Tibial artery (tissue), 4 donors: Measurements from ENCODE around the gene KIF6.

Source experiments
- DNase-seq, 2 donors: peaks; one replicate each; pipeline ENCODE4 v3.0.0-alpha.2; 2019
- H3K27ac ChIP-seq, 2 donors: fragments of 200-600 bp; sonication (generic) in 1 of 2; 1 replicate in 1 of 2; 2 replicates in 1 of 2; pipeline ENCODE4 v1.5.1; 2018 to 2019; ENCODE audit warnings: mild to moderate bottlenecking in 1 of 2
- H3K27me3 ChIP-seq, 2 donors: fragments of 200-600 bp; sonication (generic) in 1 of 2; one replicate each; pipeline versions ENCODE4 v1.5.1 to v1.6.0; 2016 to 2019
- H3K36me3 ChIP-seq, 3 donors: fragments of 200-600 bp; sonication (generic) in 2 of 3; one replicate each; pipeline ENCODE4 v1.5.1; 2016 to 2019; ENCODE audit warnings: mild to moderate bottlenecking in 2 of 3
- H3K4me1 ChIP-seq, 4 donors: fragments of 200-600 bp; sonication (generic) in 2 of 4; 1 replicate in 3 of 4; 2 replicates in 1 of 4; pipeline ENCODE4 v1.5.1; 2016 to 2019
- H3K4me3 ChIP-seq, 2 donors: fragments of 200-600 bp; sonication (generic) in 1 of 2; 1 replicate in 1 of 2; 2 replicates in 1 of 2; pipeline ENCODE4 v1.5.1; 2018 to 2019; ENCODE audit warnings: mild to moderate bottlenecking in 2 of 2
- H3K9me3 ChIP-seq, 3 donors: fragments of 200-600 bp; sonication (generic) in 1 of 3; one replicate each; pipeline ENCODE4 v1.5.1; 2016 to 2019
- CTCF ChIP-seq, 2 experiments: fragments of 200-600 bp in 1 of 2; fragments of 450-650 bp in 1 of 2; IDR thresholded peaks; one replicate each; pipeline ENCODE4 v1.5.1; 2017 to 2019; ENCODE audit warnings: antibody characterized with exemption in 2 of 2, mild to moderate bottlenecking in 1 of 2, moderate library complexity in 1 of 2
- intact Hi-C: fragments of 100-400 bp; cut with DNase I; formaldehyde crosslinking; loops from one replicate; pipeline ENCODE4 v1.15.0; 2023; ENCODE audit warnings: low total_unique reads

The KIF6 gene

GRCh38 chr6:39724787-39725631 is at the start of gene KIF6:
KIF6 (minus strand) TSS chr6:39725408; CDS start chr6:39725310, 98 bp downstream.
- DNase-seq = peak; percentile 91 to 96
- H3K9me3 ChIP-seq = no peaks in the 10 kb centered on the region
- H3K4me1 ChIP-seq = peaks cover 0 to 5% (median 1%) of the 10 kb centered on the region in 4 donors
- intact Hi-C loops = loop anchor here (10.0 kb wide), 1 partner anchor 50 kb away; no protein-coding TSS in a partner anchor
- peak in 1 of 2 experiments; percentile 8 for TF ChIP-seq CTCF (IDR thresholded peaks at IDR 0.05)
- peak within 1 kb of the TSS; percentile 67 to 74 for H3K27ac ChIP-seq
- H3K36me3 ChIP-seq = no peaks in the 10 kb centered on the region
- H3K27me3 ChIP-seq = no peaks in the 10 kb centered on the region
- H3K4me3 ChIP-seq = peak within 1 kb of the TSS; percentile 68 to 98

GRCh38 chr6:39773782-39774181 is 48.6 kb upstream of the KIF6 start:
- intact Hi-C loops = loop anchor here (10.0 kb wide), 1 partner anchor 49 kb away; the partner anchor contains the start of gene KIF6
- no peak overlapping the region for H3K4me3 ChIP-seq
- no peaks in the 10 kb centered on the region for H3K9me3 ChIP-seq
- no peaks in the 10 kb centered on the region for H3K36me3 ChIP-seq
- no peaks in the 10 kb centered on the region for H3K27me3 ChIP-seq
- DNase-seq = no peak
- H3K27ac ChIP-seq = peak overlapping the region; percentile 66 to 67
- TF ChIP-seq CTCF (IDR thresholded peaks at IDR 0.05) = no peak
- H3K4me1 ChIP-seq = peaks cover 0 to 52% (median 30%) of the 10 kb centered on the region in 4 donors

GRCh38 chr6:39772559-39773273 is 47.5 kb upstream of the KIF6 start:
- Histone ChIP-seq H3K4me1 (peaks cover 0 to 41% (median 21%) of the 10 kb centered on the region in 4 donors), H3K36me3 (no peaks in the 10 kb centered on the region), H3K9me3 (no peaks in the 10 kb centered on the region), H3K27ac (peak overlapping the region; percentile 66 to 67), H3K4me3 (no peak overlapping the region), H3K27me3 (no peaks in the 10 kb centered on the region)
- DNase-seq = peak in 1 of 2 donors; percentile 76
- no peak for TF ChIP-seq CTCF (IDR thresholded peaks at IDR 0.05)
- intact Hi-C loops = loop anchor here (10.0 kb wide), 1 partner anchor 48 kb away; the partner anchor contains the start of gene KIF6

- H3K27ac ChIP-seq = no peak overlapping the region
These were observed 45.2 kb upstream of the KIF6 start for GRCh38 chr6:39770446-39770845.

More at GRCh38 chr6:39770446-39770845, 45.2 kb upstream of the KIF6 start:
- Histone ChIP-seq H3K9me3 (no peaks in the 10 kb centered on the region), H3K4me3 (no peak overlapping the region), H3K36me3 (no peaks in the 10 kb centered on the region), H3K4me1 (peaks cover 0 to 29% (median 13%) of the 10 kb centered on the region in 4 donors), H3K27me3 (no peaks in the 10 kb centered on the region)
- intact Hi-C loops = loop anchor here (10.0 kb wide), 1 partner anchor 46 kb away; the partner anchor contains the start of gene KIF6
- no peak for TF ChIP-seq CTCF (IDR thresholded peaks at IDR 0.05)
- no peak for DNase-seq
